HG02885 (cell line): ENCODE results near the gene PLXNB2.
A peak's percentile ranks its signal among the peaks of the same experiment; 100 is the strongest.
"Not testable (repeated sequence)": the region's sequence is repeated elsewhere in the genome, so short reads cannot be mapped to it uniquely, and the experiment has no call there.

Experiments used
- ATAC-seq: cut with Tn5 transposase; IDR thresholded peaks from one replicate; pipeline ENCODE4 v1.9.1; 2021; ENCODE audit warnings: mild to moderate bottlenecking; ENCODE audit not compliant: unreplicated experiment, poor library complexity

PLXNB2 gene

DNA sequence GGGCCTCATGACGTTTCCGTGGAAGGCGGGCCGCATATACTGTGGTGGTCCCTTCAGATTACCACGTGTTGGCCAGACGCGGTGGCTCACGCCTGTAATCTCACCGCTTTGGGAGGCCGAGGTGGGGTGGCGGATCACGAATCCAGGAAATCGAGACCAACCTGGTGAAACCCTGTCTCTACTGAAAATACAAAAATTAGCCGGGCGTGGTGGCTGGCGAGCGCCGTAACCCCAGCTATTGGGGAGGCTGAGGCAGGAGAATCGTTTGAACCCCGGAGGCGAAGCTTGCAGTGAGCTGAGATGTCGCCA is 20.2 kb upstream of the PLXNB2 start:
- ATAC-seq, result no peak

DNA sequence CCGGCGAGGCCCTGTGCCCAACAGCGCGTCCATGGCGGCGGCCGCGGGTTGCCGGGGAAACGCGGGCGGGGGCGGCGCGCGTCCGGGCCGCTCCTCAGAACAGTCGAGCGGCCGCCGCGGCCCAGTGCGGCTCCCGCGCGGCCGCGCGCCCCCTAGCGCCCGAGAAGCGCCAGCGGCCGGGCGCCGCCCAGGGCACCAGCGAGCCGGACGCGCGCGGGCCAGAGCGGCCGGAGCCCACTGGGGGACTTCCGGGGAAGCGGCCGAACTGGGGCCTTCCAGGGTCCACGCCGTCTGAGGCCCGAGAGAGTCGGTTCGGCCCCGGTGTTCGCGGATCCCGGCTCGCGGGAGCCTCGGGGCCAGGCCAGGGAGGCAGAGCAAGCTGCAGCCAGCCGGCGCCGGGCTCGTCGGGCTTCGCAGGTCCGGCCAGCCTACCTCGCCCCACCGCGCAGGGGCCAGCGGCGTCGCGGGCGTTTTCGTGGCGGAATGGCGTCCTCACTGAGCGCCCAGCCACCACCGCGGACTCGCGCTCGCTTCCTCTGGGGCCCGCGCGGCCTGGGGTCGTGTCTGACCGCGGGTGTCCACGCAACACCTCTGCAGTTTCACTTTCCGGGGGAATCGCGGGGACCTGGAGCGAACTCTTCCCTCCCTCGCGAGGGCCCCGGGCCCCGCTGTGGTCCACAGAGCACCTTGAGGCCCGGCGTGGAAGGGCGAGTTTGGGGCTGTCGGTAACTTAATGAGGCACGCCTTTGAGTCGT is 19.7 kb upstream of the PLXNB2 start, which contains the start of gene DENND6B:
Gene DENND6B, minus strand, starts transcription at position 57 of the 755 bp plus-strand sequence. Its CDS starts 24 bp downstream, at position 33.
- peak; percentile 92 for ATAC-seq

DNA sequence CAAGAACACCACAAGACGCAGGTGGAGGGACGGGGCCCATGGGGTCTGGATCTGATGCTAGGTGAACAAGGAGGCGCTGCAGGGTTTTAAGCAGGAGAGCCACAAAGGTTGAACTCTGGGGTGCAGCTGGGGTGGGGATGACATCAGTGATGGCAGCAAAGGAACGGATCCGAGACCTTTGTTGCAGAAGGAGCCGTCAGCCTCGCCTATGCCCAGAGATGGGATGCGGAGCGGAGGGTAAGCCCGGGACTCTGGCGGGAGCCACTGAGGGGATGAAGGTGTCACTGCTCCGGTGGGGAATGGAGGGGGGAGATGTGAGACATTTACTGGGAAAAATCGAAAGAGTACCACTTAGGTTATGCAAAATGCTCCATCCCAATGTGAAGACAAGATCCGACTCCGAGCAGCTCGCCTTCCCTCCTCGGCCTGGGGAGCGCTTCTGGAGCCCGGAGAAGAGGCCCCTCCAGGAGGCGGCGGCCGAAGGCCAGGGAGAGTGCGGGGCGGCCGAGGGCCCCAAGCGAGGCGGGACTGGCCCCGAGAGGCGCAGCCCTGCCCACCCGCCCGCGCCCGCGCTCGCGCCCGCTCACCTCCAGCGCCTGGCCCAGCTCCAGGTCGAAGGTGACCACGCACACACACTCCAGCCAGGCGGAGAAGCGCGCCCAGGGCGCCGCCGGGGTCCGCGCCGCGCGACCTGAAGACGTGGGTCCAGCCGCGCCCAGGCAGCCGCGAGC is 18.9 kb upstream of the PLXNB2 start:
- no peak for ATAC-seq

DNA sequence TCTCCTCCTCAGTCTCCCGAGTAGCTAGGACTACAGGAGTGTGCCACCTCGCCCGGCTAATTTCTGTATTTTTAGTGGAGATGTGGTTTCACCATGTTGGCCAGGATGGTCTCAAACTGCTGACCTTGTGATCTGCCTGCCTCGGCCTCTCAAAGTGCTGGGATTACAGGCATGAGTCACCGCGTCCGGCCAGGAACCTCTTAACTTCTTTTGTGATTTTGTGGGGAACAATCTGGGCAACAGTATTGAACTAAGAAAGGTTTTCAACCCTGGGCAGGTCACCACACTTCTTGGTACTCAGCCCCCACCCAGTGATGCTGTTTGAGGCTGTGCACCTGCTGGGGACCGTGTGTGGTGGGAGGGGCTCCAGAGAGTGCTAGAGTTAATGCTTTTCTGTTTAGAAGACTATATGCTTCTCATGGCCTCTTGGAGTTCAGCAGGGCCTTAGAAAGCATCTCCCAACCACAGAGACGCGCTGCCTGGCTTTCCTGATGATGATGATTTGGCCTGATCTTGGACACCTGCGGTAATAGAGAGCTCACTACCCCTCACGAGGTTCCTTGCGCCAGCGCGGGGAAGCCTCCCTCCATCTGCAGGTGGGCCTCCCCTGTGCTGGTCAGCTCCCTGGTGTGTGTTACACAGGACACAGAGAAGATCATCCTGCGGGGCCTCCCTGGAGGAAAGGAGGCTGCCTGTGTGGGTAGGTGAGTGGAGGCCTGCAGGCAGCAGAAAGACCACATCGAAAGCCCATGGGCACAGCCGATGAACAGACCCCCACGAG is 18.2 kb upstream of the PLXNB2 start:
- ATAC-seq, result no peak

DNA sequence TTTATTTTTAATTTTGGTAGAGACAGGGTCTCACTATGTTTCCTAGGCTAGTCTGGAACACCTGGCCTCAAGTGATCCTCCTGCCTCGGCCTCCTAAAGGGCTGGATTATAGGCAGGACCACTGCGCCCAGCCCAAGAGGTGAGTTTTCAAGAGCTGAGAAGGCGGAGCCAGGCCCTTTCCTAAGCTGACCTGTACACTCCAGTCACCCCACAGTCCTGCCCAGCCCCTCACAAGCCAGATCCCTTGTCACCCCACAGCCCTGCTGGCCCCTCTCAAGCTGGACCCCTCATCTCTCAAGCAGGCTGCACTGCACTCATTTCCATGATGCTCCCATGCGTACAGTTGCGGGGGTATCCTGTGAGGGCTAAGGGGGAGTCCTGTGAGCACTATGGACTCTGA is 16.5 kb upstream of the PLXNB2 start:
- no peak for ATAC-seq

DNA sequence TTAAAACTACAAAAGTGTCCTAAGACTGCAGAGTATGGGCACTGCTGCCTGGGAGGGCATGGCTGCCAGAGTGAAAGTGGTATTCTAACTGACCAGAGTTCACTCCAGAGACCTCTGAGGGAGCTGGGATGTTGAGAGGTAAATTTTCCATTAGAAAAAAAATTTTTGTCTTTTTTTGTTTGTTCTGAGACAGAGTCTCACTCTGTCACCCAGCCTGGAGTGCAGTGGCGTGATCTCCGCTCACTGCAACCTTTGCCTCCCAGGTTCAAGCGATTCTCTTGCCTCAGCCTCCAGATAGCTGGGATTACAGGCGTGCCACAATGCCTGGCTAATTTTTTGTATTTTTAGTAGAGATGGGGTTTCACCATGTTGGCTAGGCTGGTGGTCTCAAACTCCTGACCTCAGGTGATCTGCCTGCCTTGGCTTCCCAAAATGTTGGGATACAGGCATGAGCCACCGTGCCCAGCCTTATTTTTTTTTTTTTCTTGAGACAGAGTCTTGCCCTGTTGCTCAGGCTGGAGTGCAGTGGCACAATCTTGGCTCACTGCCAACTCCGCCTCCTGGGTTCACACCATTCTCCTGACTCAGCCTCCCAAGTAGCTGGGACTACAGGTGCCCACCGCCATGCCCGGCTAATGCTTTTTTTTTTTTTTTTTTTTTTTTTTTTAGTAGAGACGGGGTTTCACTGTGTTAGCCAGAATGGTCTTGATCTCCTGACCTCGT is 15.1 kb upstream of the PLXNB2 start:
- ATAC-seq, result not testable (repeated sequence)

DNA sequence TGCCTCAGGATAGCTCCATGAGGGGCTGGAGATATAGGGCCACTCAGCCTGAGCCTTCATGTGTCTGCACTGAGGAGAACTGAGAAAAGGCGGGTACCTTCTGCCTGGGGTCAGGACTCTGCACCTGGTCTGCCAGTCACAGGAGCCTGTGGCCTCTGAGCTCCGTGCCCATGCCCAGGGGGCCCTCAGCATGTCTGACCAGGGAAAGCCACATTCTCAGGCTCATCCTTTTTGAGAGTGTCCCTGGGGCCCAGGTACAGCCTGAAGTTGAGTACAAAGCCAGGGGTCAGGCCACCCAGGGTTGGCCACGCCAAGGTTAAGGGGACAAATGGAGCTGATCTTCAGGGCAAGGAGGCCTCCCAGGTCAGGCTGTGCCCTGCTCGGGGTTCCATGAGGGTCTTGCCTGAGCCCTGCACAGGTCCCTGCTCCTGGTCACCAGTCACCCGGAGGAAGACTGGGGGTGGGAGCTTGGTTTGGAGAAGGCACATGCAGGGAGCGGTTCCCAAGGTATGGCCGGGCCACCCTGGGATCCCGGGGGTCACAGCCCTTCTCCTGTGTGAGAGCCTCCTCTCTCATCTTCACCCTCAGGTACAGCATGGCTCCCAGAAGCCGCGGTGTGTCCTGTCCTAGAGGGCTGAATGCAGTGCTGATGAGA is 13.4 kb upstream of the PLXNB2 start:
- ATAC-seq, result no peak

DNA sequence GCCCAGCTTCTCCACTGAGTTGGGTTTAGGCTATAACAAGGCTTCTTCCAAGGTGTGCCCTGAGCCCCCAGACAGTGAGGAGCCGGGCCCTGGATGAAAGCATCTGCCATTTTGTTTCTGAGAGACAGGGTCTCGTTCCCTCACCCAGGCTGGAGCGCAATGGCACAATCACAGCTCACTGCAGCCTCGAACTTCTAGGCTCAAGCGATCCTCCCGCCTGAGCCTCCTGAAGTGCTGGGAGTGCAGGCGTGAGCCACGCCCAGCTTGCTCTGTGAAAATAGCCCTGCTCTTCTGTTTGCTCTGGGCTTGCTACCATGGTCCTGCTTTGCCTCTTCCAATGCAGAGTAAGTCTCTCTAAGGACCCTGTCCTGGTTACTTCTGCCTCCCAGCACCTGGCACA is 12.7 kb upstream of the PLXNB2 start:
- ATAC-seq, result no peak

DNA sequence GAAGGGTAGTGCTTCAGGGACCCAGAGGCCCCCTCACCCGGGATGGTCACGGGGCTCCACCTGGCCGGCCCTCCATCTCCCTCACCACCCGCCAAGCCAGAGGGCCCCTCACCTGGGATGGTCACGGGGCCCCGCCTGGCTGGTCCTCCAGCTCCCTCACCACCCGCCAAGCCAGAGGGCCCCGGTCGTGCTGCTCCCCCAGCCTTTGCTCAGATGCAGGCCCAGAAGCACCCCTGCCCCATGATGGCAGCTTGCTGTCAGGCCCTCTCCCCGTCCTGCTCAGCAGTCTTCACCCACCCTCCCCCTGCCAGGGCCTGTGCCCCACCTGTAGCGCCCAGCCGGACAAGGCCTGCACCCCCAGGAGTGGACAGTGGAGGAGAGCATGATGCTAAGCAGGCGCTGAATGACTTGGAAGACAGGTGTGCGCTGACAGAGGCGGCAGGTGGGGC is 12.1 kb upstream of the PLXNB2 start:
- no peak for ATAC-seq

DNA sequence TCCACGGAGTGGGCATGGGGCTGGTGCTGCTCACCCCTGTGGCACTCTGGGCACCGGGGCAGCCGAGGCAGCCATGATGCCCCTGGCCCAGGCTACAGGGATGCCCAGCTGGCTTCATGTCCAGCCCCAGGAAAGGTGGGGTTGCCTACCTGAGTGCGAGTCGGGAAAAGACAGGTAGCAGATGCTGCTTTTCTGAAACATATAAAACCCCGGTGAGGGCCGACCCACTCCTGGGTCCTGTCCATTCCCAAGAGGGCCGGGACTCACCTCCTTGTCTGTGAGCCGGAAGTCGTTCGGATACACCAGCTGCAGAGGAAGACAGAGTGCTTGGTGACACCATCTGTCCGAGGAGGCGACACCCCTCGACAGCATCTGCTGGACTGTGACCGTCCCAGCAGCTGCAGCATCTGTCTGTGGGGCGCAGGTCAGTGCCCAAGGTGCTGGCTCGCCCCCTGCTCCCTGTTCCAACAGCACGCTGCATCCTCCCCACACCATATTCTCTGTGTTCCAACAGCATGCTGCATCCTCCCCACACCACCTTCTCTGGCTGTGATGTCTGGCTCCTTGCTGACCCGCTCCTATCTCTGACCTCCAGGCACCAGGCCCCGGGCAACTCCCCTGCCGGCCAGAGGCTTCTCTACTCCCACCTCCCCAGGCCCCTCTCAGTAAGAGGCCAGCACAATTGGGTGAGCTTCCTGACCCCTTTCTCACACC is 11.4 kb upstream of the PLXNB2 start:
- no peak for ATAC-seq

DNA sequence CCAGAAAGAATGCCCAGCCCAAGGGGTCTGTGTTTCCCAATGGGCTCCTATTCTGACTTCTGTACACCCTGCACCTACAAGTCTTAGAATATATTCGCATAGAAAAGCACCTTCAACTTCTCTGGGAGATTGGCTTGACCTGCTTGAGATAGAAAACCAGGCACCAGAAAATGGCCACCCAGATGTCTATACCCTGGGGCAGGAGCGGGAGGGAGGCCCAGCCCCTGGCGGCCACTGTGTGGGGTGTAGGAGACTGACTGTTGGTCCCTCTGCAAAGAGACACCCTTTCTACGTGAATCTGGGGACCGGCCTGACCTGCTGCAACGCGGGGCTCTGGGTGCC is 10.9 kb upstream of the PLXNB2 start:
- ATAC-seq, result no peak

DNA sequence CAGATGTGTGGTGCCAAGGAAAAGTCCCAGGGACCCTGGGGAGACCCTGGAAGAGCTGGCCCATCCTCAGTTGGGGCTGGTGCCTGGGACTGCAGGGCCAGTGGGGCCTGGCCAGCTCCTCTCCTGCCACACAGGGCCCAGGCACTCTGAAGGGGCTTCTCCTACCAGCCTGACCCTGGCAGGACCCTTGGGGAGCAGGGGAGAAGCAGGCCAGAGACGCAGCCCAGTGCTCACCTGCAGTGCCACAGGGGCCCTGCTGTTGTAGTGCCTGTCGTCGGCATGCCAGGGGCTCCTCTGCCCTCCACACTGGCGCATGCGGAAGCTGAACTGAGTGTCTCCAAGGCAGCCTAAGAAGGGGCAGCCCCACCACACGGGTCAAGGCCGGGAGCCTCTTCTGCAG is 10.2 kb upstream of the PLXNB2 start:
- no peak for ATAC-seq

DNA sequence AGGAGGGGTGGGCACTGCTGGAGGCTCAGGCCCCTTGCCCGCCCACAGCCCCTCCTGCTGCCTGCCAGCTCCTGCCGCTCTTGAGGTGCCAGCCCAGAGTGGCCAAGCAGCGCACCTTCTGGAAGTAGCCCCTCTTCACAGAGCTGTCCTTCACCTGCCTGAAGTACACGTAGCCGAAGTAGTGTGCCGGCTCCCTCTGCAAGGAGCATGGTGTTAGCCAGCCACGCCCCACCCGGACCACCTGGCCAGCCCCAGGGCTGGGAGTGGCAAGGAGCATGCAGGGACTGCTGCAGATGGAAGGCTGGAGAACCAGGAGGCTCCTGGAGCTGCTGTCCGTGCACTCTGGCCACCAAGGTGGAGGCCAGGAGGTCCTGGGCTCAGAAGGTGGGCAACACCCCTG is 9.7 kb upstream of the PLXNB2 start:
- ATAC-seq, result no peak

DNA sequence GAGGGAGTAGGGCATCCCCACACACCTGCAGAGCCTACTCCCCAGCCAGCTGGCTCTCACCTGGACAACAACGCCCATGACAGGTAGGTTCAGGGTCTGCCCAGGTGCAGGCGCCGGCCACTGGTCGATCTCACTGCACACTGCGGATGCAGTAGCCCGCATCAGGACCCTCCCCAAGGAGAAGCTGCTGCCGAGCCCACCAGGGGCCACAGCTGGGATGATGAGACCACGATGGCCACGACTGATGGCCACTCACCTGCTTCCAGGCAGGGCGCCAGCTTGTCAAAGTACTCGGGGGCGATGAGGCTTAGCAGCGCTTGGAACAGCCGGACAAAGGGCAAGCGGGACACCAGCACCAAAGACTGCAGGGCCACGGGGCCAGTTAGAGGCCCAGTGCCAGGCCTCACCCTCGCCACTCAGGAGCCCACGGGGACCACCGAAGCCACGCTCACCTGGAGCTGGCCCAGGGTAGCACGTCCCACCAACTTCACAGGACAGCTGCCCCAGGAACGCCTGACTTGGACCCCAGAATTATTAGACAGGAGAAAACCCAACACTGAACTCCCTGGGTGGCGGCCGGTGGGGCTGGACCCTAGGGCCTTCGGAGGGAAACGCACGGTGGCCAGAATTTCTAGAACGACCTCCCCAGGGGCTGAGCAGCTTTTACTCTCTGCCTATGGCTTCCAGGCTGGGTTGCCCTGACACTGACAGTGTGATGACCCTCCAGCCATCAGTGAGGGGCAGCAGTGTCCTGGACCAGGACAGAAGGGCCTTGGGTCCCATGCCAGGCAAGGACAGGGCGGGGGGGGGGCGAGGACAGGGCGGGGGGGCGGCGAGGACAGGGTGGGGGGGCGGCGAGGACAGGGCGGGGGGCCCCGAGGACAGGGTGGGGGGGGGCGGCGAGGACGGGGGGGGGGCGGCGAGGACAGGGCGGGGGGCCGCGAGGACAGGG is 8.9 kb upstream of the PLXNB2 start:
- ATAC-seq, result no peak

DNA sequence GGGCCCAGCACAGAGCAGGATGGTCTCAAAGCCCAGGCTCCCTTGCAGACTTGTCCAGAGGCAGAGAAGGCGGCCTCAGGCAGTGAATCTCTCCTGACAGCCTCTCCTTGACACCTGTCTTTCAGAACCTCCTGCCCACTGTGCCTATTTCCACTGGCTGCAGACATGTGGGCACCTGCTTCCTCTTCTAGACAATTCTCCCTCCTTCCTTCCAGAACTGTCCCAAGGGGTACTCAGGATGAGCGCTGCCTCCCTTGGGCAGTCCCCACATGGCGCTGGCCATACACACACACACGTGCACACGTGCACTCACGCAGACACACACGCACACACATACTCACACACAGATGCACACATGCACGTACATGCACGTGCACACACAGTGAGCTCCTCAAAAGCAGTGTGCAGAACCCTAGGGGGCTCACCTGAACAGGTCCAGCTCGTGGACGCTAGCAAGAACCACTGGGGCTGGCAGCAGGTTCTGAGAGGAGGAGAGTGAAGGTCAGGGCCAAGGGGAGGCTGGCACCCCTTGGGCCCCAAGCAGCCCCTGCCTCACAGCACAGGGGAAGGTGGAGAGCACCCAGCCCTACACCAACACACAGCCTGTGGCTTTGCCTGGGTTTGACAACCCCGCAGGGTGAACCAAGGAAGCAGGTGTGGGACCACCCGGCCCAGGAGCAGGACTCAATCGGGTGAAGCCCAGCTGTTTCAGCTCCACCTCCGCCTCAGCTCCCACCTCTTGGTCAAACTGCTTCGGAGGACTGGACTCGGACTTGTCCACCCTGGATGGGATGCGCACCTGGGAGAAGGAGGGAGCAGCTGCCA is 8.1 kb upstream of the PLXNB2 start:
- ATAC-seq, result no peak

DNA sequence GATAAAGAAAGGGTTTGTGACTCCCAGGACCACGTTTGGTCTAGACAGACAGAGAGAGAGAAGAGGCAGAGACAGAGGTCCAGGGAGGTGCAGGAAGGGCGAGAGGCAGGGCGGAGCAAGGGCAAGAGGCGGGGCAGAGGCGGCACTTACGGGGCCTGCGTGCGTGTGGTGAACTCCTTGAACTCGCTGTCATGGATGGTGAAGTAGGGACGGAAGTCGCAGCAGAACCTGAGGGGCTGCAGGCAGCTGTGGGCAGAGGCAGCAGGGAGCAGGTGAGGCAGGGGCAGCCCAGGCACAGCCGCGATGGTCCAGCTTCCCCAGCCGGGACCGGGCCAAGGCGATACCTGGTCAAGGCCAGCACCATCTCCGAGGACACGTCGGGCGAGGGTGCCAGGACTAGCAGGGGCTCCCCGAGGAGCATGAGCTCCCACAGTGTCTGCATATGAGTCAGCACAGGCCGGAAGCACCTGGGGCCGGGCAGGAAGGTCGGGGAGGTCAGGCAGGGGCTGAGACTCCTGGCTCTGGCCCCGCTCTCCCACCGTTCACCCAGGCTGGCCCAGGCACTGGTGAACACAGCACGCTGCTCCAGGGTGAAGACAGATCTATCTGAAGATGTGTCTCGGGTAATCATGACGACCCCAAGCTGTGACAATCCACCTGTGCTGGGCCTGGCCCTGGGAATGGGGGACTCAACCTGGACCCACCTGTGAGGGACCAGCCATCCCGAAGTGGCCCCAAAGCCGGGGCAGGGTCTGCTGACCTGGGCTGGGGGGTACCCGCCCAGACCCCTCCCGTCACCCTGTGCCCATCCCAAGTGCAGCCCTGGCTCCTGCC is 7.2 kb upstream of the PLXNB2 start:
- peak; percentile 84 for ATAC-seq

DNA sequence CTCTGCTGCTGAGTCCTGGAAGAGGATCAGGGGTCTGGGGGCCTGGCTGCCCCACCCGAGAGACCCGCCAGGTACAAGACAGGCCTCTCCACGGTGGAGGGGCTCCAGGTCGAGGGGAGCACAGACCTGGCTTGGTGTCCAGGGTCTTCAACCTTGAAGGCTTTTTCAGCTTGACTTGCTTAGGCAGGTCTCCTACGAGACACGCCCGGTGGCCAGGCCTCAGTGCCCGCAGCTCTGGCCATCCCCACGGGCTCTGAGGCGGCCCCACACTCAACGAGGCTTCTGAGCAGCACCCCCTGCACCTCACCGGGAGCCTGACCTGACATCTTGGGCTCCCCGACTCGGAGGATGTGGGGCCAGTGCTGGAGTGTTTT is 6.6 kb upstream of the PLXNB2 start:
- ATAC-seq, result no peak
